Measurements from ENCODE around the gene KIAA1671.
"Not testable (repeated sequence)": the region's sequence is repeated elsewhere in the genome, so short reads cannot be mapped to it uniquely, and the experiment has no call there.

Gene KIAA1671

GRCh38 chr22:25170426-25170980 is 218.0 kb downstream of the KIAA1671 start:
- DNase-seq (ENCODE audit: low read depth in 2 of 2) = no peak

- peak; percentile 5 for DNase-seq (ENCODE audit: low read depth in 2 of 2)
Measured at GRCh38 chr22:25172153-25172552, 219.6 kb downstream of the KIAA1671 start.

GRCh38 chr22:25174156-25174887 is 221.8 kb downstream of the KIAA1671 start:
- DNase-seq (ENCODE audit: low read depth in 2 of 2) = no peak

GRCh38 chr22:25174888-25175411 is 222.4 kb downstream of the KIAA1671 start:
- no peak for DNase-seq (ENCODE audit: low read depth in 2 of 2)

GRCh38 chr22:25176175-25176574 is 223.7 kb downstream of the KIAA1671 start:
- no peak for DNase-seq (ENCODE audit: low read depth in 2 of 2)

GRCh38 chr22:25176799-25177198 is 224.3 kb downstream of the KIAA1671 start:
- DNase-seq (ENCODE audit: low read depth in 2 of 2) = no peak

GRCh38 chr22:25177226-25177625 is 224.7 kb downstream of the KIAA1671 start:
- DNase-seq (ENCODE audit: low read depth in 2 of 2) = no peak

GRCh38 chr22:25177895-25178294 is 225.4 kb downstream of the KIAA1671 start:
- DNase-seq (ENCODE audit: low read depth in 2 of 2) = no peak

GRCh38 chr22:25178348-25178747 is 225.8 kb downstream of the KIAA1671 start:
- peak in 1 of 2 donors; percentile 4 for DNase-seq (ENCODE audit: low read depth in 2 of 2)

GRCh38 chr22:25178869-25179631 is 226.5 kb downstream of the KIAA1671 start:
- DNase-seq (ENCODE audit: low read depth in 2 of 2) = not testable (repeated sequence)

GRCh38 chr22:25182131-25183110 is 229.9 kb downstream of the KIAA1671 start:
- no peak for DNase-seq (ENCODE audit: low read depth in 2 of 2)

GRCh38 chr22:25183949-25184619 is 231.6 kb downstream of the KIAA1671 start:
- no peak for DNase-seq (ENCODE audit: low read depth in 2 of 2)

- DNase-seq (ENCODE audit: low read depth in 2 of 2) = no peak
Measured at GRCh38 chr22:25186140-25186539, 233.6 kb downstream of the KIAA1671 start.

- DNase-seq (ENCODE audit: low read depth in 2 of 2) = no peak
Measured at GRCh38 chr22:25187469-25187868, 235.0 kb downstream of the KIAA1671 start.

GRCh38 chr22:25192406-25192805 is 239.9 kb downstream of the KIAA1671 start:
- no peak for DNase-seq (ENCODE audit: low read depth in 2 of 2)

GRCh38 chr22:25193130-25193529 is 240.6 kb downstream of the KIAA1671 start:
- DNase-seq (ENCODE audit: low read depth in 2 of 2) = no peak

GRCh38 chr22:25193548-25193947 is 241.0 kb downstream of the KIAA1671 start:
- DNase-seq (ENCODE audit: low read depth in 2 of 2) = no peak

- no peak for DNase-seq (ENCODE audit: low read depth in 2 of 2)
Measured at GRCh38 chr22:25196326-25196725, 243.8 kb downstream of the KIAA1671 start.

- DNase-seq (ENCODE audit: low read depth in 2 of 2) = no peak
Measured at GRCh38 chr22:25197340-25197739, 244.8 kb downstream of the KIAA1671 start.

GRCh38 chr22:25199731-25200520 is 247.4 kb downstream of the KIAA1671 start, which contains the start of gene CRYBB3:
Gene CRYBB3, plus strand, starts transcription at chr22:25199858. Its CDS starts 1,539 bp downstream, at chr22:25201397.
- DNase-seq (ENCODE audit: low read depth in 2 of 2) = no peak
